DOHH2 (cell line): Measurements from ENCODE around the gene NEU1.
"Not testable (repeated sequence)": the region's sequence is repeated elsewhere in the genome, so short reads cannot be mapped to it uniquely, and the experiment has no call there.

Experiments
- H3F3A ChIP-seq: fragments of 200-600 bp; sonication (generic), shearing (Covaris generic); 2 replicates; pipeline ENCODE4 v1.6.0; 2016; ENCODE audit warnings: antibody characterized with exemption, mild to moderate bottlenecking; ENCODE audit not compliant: control insufficient read depth, insufficient read depth
- H3K27ac ChIP-seq: fragments of 200-600 bp; sonication (generic); 2 replicates; pipeline ENCODE4 v1.5.1; 2014; ENCODE audit warnings: low read depth, mild to moderate bottlenecking, low read length, moderate library complexity
- H3K27me3 ChIP-seq: fragments of 200-600 bp; sonication (generic); 2 replicates; pipeline ENCODE4 v1.6.1; 2014; ENCODE audit warnings: mild to moderate bottlenecking, low read length, mixed read lengths; ENCODE audit not compliant: control insufficient read depth
- H3K36me3 ChIP-seq: fragments of 200-600 bp; sonication (generic); 2 replicates; pipeline ENCODE4 v1.6.1; 2014; ENCODE audit warnings: mild to moderate bottlenecking, low read length, moderate library complexity, mixed read lengths; ENCODE audit not compliant: control insufficient read depth
- H3K4me1 ChIP-seq: fragments of 200-600 bp; sonication (generic); 2 replicates; pipeline ENCODE4 v1.6.1; 2014; ENCODE audit warnings: mild to moderate bottlenecking, low read length, mixed read lengths; ENCODE audit not compliant: control insufficient read depth
- H3K4me2 ChIP-seq: fragments of 200-600 bp; sonication (generic); 2 replicates; pipeline ENCODE4 v1.6.0; 2014; ENCODE audit warnings: mild to moderate bottlenecking, low read length, moderate library complexity
- H3K4me3 ChIP-seq: fragments of 200-600 bp; sonication (generic); 2 replicates; pipeline ENCODE4 v1.5.1; 2014; ENCODE audit warnings: mild to moderate bottlenecking, low read length, mixed read lengths
- H3K79me2 ChIP-seq: fragments of 200-600 bp; sonication (generic); 2 replicates; pipeline ENCODE4 v1.6.1; 2014; ENCODE audit warnings: mild to moderate bottlenecking, low read length, mixed read lengths; ENCODE audit not compliant: control insufficient read depth
- H3K9me2 ChIP-seq: fragments of 200-600 bp; sonication (generic); replicated peaks from 2 replicates; pipeline ENCODE4 v1.6.1; 2014; ENCODE audit warnings: mild to moderate bottlenecking, low read length, mixed read lengths; ENCODE audit not compliant: control insufficient read depth
- H3K9me3 ChIP-seq: fragments of 200-600 bp; sonication (generic); 2 replicates; pipeline ENCODE4 v1.6.1; 2014; ENCODE audit warnings: antibody characterized with exemption, low read length, mixed read lengths; ENCODE audit not compliant: control insufficient read depth, insufficient read depth
- H4K20me1 ChIP-seq: fragments of 200-600 bp; sonication (generic); 2 replicates; pipeline ENCODE4 v1.6.0; 2014; ENCODE audit warnings: low read depth, mild to moderate bottlenecking, antibody characterized with exemption, low read length, moderate library complexity; ENCODE audit not compliant: control insufficient read depth, insufficient read depth
- EZH2phosphoT487 ChIP-seq: fragments of 200-600 bp; sonication (generic); IDR thresholded peaks from 2 replicates; pipeline ENCODE4 v1.6.1; 2017; ENCODE audit warnings: borderline replicate concordance, mild to moderate bottlenecking, antibody characterized with exemption, low read length, moderate library complexity, mixed read lengths
- TF ChIP-seq, protein P1 (sequence below): fragments of 200-600 bp; sonication (generic); IDR thresholded peaks from one replicate; pipeline ENCODE4 v1.5.1; 2014; ENCODE audit warnings: antibody characterized with exemption, mild to moderate bottlenecking, low read depth, low read length; ENCODE audit not compliant: poor library complexity, severe bottlenecking

Gene NEU1

DNA sequence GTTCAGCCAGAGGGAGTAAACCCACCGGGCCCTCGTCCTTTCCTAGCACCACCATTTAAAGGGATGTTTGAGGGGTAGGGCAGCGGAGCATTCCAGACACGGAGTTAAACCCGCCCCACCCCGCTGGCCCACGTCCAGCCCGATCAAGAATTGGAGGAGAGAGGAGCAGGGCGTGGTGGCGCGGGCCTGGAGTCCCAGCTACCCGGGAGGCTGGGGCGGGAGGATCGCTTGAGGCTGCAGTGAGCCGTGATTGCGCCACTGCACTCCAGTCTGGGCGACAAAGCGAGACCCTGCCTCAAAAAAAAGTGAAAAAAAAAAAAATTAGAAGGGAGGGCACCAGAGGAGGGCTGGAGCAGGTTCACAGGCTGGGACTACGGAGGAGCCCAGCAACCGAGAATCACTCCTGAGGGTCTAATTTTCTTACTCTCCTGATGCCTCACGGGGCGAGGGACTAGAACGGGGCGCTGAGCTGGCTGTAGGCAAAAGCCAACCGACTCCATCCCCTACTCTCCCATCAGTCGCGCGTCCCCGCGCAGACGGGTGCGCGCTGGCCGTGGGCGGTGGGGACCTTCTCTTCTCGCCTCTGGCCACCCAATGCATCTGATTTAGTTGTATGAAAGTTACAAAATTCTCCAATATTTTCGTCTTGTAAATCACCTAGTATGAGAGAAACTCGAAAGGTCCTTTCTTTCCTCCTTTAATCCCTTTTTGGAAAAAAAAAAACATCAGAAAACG lies 41.2 kb downstream of the NEU1 start:
- H3K4me1 ChIP-seq: peaks cover 56% of the 10 kb centered on the region

DNA sequence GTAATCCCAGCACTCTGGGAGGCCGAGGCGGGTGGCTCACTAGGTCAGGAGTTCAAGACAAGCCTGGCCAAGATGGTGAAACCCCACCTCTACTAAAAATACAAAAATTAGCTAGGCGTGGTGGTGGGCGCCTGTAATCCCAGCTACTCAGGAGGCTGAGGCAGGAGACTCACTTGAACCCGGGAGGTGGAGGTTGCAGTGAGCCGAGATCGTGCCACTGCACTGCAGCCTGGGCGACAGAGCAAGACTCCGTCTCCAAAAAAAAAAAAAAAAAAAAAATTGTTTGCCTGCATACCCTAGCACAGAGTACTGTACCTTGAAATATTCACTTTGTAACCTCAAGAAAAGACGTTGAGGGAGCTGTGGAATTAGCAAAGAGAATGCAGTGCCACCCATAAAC lies 42.2 kb downstream of the NEU1 start:
- H4K20me1 ChIP-seq, H3K9me2 ChIP-seq, H3K4me3 ChIP-seq, H3K27ac ChIP-seq, H3K36me3 ChIP-seq, H3K79me2 ChIP-seq, H3K27me3 ChIP-seq, H3K4me2 ChIP-seq, H3K9me3 ChIP-seq: not testable (repeated sequence)
- Histone ChIP-seq H3K4me1 (peaks cover 46% of the 10 kb centered on the region), H3F3A (peaks cover 29% of the 10 kb centered on the region)

More for the DNA sequence above, 41.2 kb downstream of the NEU1 start:
- no peak for TF ChIP-seq EZH2phosphoT487
- TF ChIP-seq, protein P1, sequence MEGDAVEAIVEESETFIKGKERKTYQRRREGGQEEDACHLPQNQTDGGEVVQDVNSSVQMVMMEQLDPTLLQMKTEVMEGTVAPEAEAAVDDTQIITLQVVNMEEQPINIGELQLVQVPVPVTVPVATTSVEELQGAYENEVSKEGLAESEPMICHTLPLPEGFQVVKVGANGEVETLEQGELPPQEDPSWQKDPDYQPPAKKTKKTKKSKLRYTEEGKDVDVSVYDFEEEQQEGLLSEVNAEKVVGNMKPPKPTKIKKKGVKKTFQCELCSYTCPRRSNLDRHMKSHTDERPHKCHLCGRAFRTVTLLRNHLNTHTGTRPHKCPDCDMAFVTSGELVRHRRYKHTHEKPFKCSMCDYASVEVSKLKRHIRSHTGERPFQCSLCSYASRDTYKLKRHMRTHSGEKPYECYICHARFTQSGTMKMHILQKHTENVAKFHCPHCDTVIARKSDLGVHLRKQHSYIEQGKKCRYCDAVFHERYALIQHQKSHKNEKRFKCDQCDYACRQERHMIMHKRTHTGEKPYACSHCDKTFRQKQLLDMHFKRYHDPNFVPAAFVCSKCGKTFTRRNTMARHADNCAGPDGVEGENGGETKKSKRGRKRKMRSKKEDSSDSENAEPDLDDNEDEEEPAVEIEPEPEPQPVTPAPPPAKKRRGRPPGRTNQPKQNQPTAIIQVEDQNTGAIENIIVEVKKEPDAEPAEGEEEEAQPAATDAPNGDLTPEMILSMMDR: no peak
- Histone ChIP-seq H3K9me2 (no peaks in the 10 kb centered on the region), H3K27me3 (no peaks in the 10 kb centered on the region), H3K79me2 (peaks cover under 1% of the 10 kb centered on the region; the same call in 1 of the 2 replicates), H3K36me3 (no peaks in the 10 kb centered on the region), H3K4me2 (peak overlapping the region; percentile 83), H3K27ac (peak overlapping the region; percentile 43), H4K20me1 (no peaks in the 10 kb centered on the region), H3K4me3 (peak overlapping the region; percentile 92), H3F3A (peaks cover 35% of the 10 kb centered on the region), H3K9me3 (no peaks in the 10 kb centered on the region)

DNA sequence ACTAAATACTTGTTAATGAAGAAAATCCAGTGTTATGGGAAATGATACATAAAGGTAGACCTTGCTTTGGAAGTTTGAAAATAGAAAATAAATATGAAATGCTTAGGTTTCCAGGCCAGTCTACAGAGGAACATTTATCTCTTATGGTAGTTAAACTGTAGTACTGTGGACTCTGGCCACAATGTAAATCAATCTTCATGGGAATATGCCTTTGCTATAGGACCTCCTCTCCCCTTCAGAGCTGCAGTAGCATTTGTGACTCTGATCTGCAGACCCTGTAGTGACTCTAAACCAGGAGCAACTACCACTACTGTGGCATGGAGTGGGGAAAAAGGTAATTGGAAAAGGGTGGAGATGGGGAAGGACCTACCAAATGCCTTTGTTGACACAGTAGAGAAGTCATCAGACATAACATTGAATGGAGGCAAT lies 42.7 kb downstream of the NEU1 start:
- Histone ChIP-seq H3K79me2 (no peaks in the 10 kb centered on the region), H4K20me1 (no peaks in the 10 kb centered on the region), H3K4me1 (peaks cover 47% of the 10 kb centered on the region), H3K27ac (no peak overlapping the region), H3K27me3 (peaks cover under 1% of the 10 kb centered on the region; the same call in 1 of the 2 replicates), H3K36me3 (no peaks in the 10 kb centered on the region), H3K4me2 (no peak overlapping the region), H3K9me3 (no peaks in the 10 kb centered on the region), H3K9me2 (no peaks in the 10 kb centered on the region), H3F3A (peaks cover 29% of the 10 kb centered on the region), H3K4me3 (no peak overlapping the region)
- no peak for TF ChIP-seq EZH2phosphoT487
- TF ChIP-seq, protein P1: no peak

DNA sequence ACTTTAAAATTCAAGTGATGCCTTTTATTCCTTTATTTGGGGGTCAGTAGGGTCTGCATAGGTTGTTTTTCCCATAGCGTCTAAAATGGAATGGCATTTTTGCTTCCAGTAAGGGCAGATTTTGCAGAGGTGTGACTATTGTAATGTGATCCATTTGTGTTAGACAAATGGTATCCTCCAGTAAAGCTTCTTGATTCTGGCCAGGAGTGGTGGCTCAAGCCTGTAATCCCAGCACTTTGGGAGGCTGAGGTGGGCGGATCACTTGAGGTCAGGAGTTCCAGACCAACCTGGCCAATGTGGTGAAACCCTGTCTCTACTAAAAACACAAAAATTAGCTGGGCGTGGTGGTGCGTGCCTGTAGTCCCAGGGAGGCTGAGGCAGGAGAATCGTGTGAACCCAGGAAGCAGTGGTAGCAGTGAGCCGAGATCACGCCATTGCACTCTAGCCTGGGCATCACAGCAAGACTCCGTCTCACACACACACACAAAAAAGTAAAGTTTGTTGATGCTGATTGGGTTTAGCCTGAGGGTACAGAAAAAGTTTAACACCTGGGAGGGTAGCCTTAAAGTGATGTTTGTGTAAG lies 44.6 kb downstream of the NEU1 start:
- Histone ChIP-seq H3K4me1 (peaks cover 50% of the 10 kb centered on the region), H3F3A (peaks cover 20% of the 10 kb centered on the region), H3K4me2 (peak overlapping the region; percentile 46), H3K4me3 (peak overlapping the region; percentile 51)
- not testable (repeated sequence) for H3K9me2 ChIP-seq, H3K9me3 ChIP-seq, H4K20me1 ChIP-seq, H3K79me2 ChIP-seq, H3K27ac ChIP-seq, H3K36me3 ChIP-seq, H3K27me3 ChIP-seq
